ENCODE data around the gene CT45A7. TPM values are rescaled to one million over a fixed set of nuclear protein-coding genes. Genes with fewer than 3 reads are reported as not detected.
"Not testable (repeated sequence)": the region's sequence is repeated elsewhere in the genome, so short reads cannot be mapped to it uniquely, and the experiment has no call there.

Gene CT45A7, protein sequence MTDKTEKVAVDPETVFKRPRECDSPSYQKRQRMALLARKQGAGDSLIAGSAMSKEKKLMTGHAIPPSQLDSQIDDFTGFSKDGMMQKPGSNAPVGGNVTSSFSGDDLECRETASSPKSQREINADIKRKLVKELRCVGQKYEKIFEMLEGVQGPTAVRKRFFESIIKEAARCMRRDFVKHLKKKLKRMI
- total RNA-seq: not detected

DNA sequence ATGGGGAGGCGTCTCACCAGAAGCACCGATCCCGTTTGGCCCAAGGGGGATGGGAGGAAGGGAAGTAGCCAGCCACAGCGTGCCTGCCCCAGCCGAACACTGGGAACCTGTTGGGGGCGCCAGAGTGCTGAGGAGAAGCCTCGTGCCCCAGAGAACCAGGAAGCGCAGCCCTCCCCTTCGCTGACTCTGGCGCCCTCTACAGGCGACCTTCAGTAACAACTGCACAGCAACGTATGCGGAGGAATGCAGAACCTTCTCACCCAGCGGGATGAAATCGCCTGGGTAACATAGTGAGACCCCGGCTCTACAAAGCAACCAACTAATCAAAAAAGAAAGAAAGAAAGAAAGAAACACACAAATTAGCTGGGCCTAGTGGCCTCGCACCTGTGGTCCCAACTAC is at the start of gene CT45A7:
Gene CT45A7, minus strand, starts transcription at position 101 of the 400 bp plus-strand sequence. CDS start 3,747 bp downstream, outside the sequence.
- ATAC-seq (ENCODE audit: low FRiP score); DNase-seq (ENCODE audit: low spot score): not testable (repeated sequence)

DNA sequence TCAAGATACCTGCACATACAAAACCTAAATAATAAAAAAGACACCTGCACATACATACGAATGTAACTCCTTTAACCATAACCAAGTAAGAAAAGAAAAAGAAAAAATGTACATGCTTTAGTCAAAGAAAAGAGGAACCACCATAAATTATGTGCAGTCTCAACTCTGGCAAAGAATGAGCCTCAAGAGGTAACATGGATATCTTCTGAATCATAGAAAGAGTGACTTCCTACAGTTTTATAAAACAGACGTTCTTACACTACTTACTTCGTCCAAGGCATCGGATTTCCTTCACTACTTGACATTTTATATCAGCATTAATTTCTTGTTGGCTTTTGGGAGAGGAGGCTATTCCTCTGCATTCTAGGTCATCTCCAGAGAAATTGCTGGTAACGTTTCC is 45.7 kb upstream of the CT45A7 start:
- ATAC-seq (ENCODE audit: low FRiP score); DNase-seq (ENCODE audit: low spot score): not testable (repeated sequence)

DNA sequence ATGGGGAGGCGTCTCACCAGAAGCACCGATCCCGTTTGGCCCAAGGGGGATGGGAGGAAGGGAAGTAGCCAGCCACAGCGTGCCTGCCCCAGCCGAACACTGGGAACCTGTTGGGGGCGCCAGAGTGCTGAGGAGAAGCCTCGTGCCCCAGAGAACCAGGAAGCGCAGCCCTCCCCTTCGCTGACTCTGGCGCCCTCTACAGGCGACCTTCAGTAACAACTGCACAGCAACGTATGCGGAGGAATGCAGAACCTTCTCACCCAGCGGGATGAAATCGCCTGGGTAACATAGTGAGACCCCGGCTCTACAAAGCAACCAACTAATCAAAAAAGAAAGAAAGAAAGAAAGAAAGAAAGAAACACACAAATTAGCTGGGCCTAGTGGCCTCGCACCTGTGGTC is 34.6 kb upstream of the CT45A7 start, which contains the start of gene CT45A9:
Gene CT45A9, minus strand, starts transcription at position 101 of the 400 bp plus-strand sequence. CDS start 3,751 bp downstream, outside the sequence.
- not testable (repeated sequence) for ATAC-seq (ENCODE audit: low FRiP score); DNase-seq (ENCODE audit: low spot score)

DNA sequence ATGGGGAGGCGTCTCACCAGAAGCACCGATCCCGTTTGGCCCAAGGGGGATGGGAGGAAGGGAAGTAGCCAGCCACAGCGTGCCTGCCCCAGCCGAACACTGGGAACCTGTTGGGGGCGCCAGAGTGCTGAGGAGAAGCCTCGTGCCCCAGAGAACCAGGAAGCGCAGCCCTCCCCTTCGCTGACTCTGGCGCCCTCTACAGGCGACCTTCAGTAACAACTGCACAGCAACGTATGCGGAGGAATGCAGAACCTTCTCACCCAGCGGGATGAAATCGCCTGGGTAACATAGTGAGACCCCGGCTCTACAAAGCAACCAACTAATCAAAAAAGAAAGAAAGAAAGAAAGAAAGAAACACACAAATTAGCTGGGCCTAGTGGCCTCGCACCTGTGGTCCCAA is 17.4 kb upstream of the CT45A7 start, which contains the start of gene CT45A8:
Gene CT45A8, minus strand, starts transcription at position 101 of the 400 bp plus-strand sequence. CDS start 3,755 bp downstream, outside the sequence.
- DNase-seq (ENCODE audit: low spot score); ATAC-seq (ENCODE audit: low FRiP score): not testable (repeated sequence)

DNA sequence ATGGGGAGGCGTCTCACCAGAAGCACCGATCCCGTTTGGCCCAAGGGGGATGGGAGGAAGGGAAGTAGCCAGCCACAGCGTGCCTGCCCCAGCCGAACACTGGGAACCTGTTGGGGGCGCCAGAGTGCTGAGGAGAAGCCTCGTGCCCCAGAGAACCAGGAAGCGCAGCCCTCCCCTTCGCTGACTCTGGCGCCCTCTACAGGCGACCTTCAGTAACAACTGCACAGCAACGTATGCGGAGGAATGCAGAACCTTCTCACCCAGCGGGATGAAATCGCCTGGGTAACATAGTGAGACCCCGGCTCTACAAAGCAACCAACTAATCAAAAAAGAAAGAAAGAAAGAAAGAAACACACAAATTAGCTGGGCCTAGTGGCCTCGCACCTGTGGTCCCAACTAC is 17.2 kb downstream of the CT45A7 start, which contains the start of gene CT45A2:
Gene CT45A2, minus strand, starts transcription at position 101 of the 400 bp plus-strand sequence. CDS start 3,747 bp downstream, outside the sequence.
- not testable (repeated sequence) for DNase-seq (ENCODE audit: low spot score); ATAC-seq (ENCODE audit: low FRiP score)

DNA sequence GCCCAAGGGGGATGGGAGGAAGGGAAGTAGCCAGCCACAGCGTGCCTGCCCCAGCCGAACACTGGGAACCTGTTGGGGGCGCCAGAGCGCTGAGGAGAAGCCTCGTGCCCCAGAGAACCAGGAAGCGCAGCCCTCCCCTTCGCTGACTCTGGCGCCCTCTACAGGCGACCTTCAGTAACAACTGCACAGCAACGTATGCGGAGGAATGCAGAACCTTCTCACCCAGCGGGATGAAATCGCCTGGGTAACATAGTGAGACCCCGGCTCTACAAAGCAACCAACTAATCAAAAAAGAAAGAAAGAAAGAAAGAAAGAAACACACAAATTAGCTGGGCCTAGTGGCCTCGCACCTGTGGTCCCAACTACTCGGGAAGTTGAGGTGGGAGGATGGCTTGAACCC is 34.4 kb downstream of the CT45A7 start, which contains the start of gene CT45A6:
Gene CT45A6, minus strand, starts transcription at position 101 of the 400 bp plus-strand sequence. CDS start 3,794 bp downstream, outside the sequence.
- not testable (repeated sequence) for DNase-seq (ENCODE audit: low spot score); ATAC-seq (ENCODE audit: low FRiP score)

DNA sequence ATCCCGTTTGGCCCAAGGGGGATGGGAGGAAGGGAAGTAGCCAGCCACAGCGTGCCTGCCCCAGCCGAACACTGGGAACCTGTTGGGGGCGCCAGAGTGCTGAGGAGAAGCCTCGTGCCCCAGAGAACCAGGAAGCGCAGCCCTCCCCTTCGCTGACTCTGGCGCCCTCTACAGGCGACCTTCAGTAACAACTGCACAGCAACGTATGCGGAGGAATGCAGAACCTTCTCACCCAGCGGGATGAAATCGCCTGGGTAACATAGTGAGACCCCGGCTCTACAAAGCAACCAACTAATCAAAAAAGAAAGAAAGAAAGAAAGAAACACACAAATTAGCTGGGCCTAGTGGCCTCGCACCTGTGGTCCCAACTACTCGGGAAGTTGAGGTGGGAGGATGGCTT is 51.7 kb downstream of the CT45A7 start, which contains the start of gene CT45A5:
Gene CT45A5, minus strand, starts transcription at position 101 of the 400 bp plus-strand sequence. CDS start 3,774 bp downstream, outside the sequence.
- ATAC-seq (ENCODE audit: low FRiP score); DNase-seq (ENCODE audit: low spot score): not testable (repeated sequence)

Other genes with a start within 250 kb of the CT45A7 start
- gene CT45A1, start 123.6 kb downstream of the CT45A7 start, total RNA-seq: not detected
- not detected for gene CT45A3, start 69.1 kb downstream of the CT45A7 start, total RNA-seq
- gene CT45A5, start 51.8 kb downstream of the CT45A7 start, total RNA-seq: not detected
- gene CT45A6, start 34.5 kb downstream of the CT45A7 start, total RNA-seq: not detected
- gene CT45A2, start 17.3 kb downstream of the CT45A7 start, total RNA-seq: not detected
- not detected for gene CT45A8, start 17.3 kb upstream of the CT45A7 start, total RNA-seq
- gene CT45A9, start 34.5 kb upstream of the CT45A7 start, total RNA-seq: not detected
- not detected for gene CT45A10, start 56.2 kb upstream of the CT45A7 start, total RNA-seq
- gene SAGE1, start 56.4 kb upstream of the CT45A7 start, total RNA-seq: not detected
- 10 to 100 TPM; 24.1 to 30.6 (median 25.4) TPM for gene MMGT1, start 136.7 kb upstream of the CT45A7 start, total RNA-seq
- gene SLC9A6, start 148.2 kb upstream of the CT45A7 start, total RNA-seq: 10 to 100 TPM in 3 of 4 donors, 1 to 10 TPM in 1; 9.5 to 18.6 (median 10.8) TPM

Measured in omental fat pad (tissue), 4 donors.